Loucy (cell line): Measurements from ENCODE around the gene NDUFA8.

Experiments used
- H2AFZ ChIP-seq: fragments of 200-600 bp; sonication (generic); 2 replicates; pipeline ENCODE4 v1.6.0; 2016; ENCODE audit warnings: antibody characterized with exemption, mild to moderate bottlenecking, low read length, moderate library complexity
- H3F3A ChIP-seq: fragments of 200-600 bp; 2 replicates; pipeline ENCODE4 v1.6.0; 2016; ENCODE audit warnings: antibody characterized with exemption, low read depth, mild to moderate bottlenecking
- H3K27me3 ChIP-seq: fragments of 200-600 bp; sonication (generic); 2 replicates; pipeline ENCODE4 v1.6.1; 2014; ENCODE audit warnings: low read length, mild to moderate bottlenecking; ENCODE audit not compliant: insufficient read depth, poor library complexity, severe bottlenecking
- H3K36me3 ChIP-seq: fragments of 200-600 bp; sonication (generic); 2 replicates; pipeline ENCODE4 v1.6.1; 2016; ENCODE audit warnings: low read length; ENCODE audit not compliant: insufficient read depth
- H3K4me1 ChIP-seq: fragments of 200-600 bp; sonication (generic); 2 replicates; pipeline ENCODE4 v1.5.1; 2014; ENCODE audit warnings: low read length, mild to moderate bottlenecking; ENCODE audit not compliant: insufficient read depth, poor library complexity, severe bottlenecking
- H3K4me2 ChIP-seq: fragments of 200-600 bp; sonication (generic); 2 replicates; pipeline ENCODE4 v1.6.0; 2014; ENCODE audit warnings: antibody characterized with exemption, low read length, low read depth, mild to moderate bottlenecking; ENCODE audit not compliant: poor library complexity, severe bottlenecking
- H3K4me3 ChIP-seq: fragments of 200-600 bp; sonication (generic); 2 replicates; pipeline ENCODE4 v1.5.1; 2014; ENCODE audit warnings: low read length, mild to moderate bottlenecking, mixed read lengths; ENCODE audit not compliant: poor library complexity, severe bottlenecking
- H3K79me2 ChIP-seq: fragments of 200-600 bp; sonication (generic); 2 replicates; pipeline ENCODE4 v1.6.1; 2014; ENCODE audit warnings: low read length; ENCODE audit not compliant: insufficient read depth
- H3K9ac ChIP-seq: fragments of 200-600 bp; sonication (generic); 2 replicates; pipeline ENCODE4 v1.6.0; 2014; ENCODE audit warnings: mild to moderate bottlenecking, low read depth, low read length, moderate library complexity; ENCODE audit not compliant: poor library complexity, severe bottlenecking
- H3K9me2 ChIP-seq: fragments of 200-600 bp; sonication (generic); replicated peaks from 2 replicates; pipeline ENCODE4 v1.6.1; 2016; ENCODE audit warnings: low read depth, low read length, mixed read lengths
- H3K9me3 ChIP-seq: fragments of 200-600 bp; sonication (generic); 2 replicates; pipeline ENCODE4 v1.6.1; 2014; ENCODE audit warnings: mild to moderate bottlenecking, antibody characterized with exemption, low read length, low read depth; ENCODE audit not compliant: insufficient read depth
- H4K20me1 ChIP-seq: fragments of 200-600 bp; sonication (generic); 2 replicates; pipeline ENCODE4 v1.6.0; 2014; ENCODE audit warnings: antibody characterized with exemption, low read length, mild to moderate bottlenecking; ENCODE audit not compliant: insufficient read depth, poor library complexity, severe bottlenecking
- EZH2phosphoT487 ChIP-seq: fragments of 200-600 bp; IDR thresholded peaks from 2 replicates; pipeline ENCODE4 v1.6.1; 2018; ENCODE audit warnings: antibody characterized with exemption, mild to moderate bottlenecking, moderate library complexity, borderline replicate concordance
- TF ChIP-seq, protein P1 (sequence below): fragments of 200-600 bp; sonication (generic); conservative IDR thresholded peaks from 2 replicates; pipeline ENCODE4 v1.5.1; 2014; ENCODE audit warnings: mild to moderate bottlenecking, antibody characterized with exemption, low read length

The NDUFA8 gene

DNA sequence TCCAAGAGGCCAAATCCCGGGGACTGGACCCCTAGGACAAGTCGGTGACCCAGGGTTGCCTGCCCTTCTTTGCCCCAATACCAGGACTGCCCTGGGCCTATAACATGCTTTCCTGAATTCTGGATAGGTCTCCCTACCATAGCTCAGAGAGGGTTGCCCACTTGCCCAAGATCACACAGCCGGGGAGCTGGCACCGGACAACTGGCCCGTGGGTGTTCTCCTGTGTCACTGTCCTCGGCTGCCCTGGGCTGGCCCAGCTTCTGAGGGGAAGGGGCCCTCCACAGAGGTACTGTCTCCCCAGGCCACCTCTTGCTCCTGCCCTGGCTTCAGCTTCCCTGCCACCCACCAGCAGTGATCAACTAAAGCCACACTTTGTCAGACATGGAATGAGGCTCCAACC, 37.6 kb downstream of the NDUFA8 start:
- no peaks in the 10 kb centered on the region for H3K79me2 ChIP-seq
- TF ChIP-seq EZH2phosphoT487, result no peak

DNA sequence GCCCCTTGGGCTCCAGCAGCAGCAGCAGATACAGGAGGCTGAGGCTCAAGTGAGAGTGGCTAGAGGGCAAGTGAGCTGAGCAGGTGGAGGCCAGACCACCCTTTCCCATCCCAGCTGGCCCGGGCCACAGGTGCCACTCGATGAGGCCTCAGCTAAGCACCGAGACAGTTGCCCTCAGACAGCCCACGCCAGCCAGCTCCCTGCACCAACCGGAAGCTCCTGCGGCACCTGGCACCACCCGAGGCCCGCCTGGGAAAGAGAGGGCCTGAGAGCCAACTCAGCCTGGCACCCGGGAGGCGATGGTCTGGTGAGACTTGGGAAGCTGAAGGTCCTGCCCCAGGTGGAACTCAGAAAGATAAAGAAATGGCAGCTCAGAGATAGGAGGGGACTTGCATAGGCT, 38.2 kb downstream of the NDUFA8 start:
- Histone ChIP-seq H3K27me3 (no peaks in the 10 kb centered on the region), H3K79me2 (no peaks in the 10 kb centered on the region), H3K9ac (no peak overlapping the region), H3K9me3 (no peaks in the 10 kb centered on the region), H3K4me1 (peaks cover 7% of the 10 kb centered on the region), H3F3A (no peaks in the 10 kb centered on the region), H3K4me2 (no peak overlapping the region), H4K20me1 (no peaks in the 10 kb centered on the region), H3K9me2 (no peaks in the 10 kb centered on the region), H3K36me3 (no peaks in the 10 kb centered on the region), H2AFZ (no peak overlapping the region), H3K4me3 (no peak overlapping the region)
- TF ChIP-seq, protein P1, sequence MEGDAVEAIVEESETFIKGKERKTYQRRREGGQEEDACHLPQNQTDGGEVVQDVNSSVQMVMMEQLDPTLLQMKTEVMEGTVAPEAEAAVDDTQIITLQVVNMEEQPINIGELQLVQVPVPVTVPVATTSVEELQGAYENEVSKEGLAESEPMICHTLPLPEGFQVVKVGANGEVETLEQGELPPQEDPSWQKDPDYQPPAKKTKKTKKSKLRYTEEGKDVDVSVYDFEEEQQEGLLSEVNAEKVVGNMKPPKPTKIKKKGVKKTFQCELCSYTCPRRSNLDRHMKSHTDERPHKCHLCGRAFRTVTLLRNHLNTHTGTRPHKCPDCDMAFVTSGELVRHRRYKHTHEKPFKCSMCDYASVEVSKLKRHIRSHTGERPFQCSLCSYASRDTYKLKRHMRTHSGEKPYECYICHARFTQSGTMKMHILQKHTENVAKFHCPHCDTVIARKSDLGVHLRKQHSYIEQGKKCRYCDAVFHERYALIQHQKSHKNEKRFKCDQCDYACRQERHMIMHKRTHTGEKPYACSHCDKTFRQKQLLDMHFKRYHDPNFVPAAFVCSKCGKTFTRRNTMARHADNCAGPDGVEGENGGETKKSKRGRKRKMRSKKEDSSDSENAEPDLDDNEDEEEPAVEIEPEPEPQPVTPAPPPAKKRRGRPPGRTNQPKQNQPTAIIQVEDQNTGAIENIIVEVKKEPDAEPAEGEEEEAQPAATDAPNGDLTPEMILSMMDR, result no peak
- no peak for TF ChIP-seq EZH2phosphoT487

More for the DNA sequence above, 37.6 kb downstream of the NDUFA8 start:
- no peak overlapping the region for H3K4me2 ChIP-seq
- peaks cover 7% of the 10 kb centered on the region for H3K4me1 ChIP-seq
- no peak overlapping the region for H3K9ac ChIP-seq
- no peaks in the 10 kb centered on the region for H4K20me1 ChIP-seq
- H3K9me3 ChIP-seq, result no peaks in the 10 kb centered on the region
- no peaks in the 10 kb centered on the region for H3K36me3 ChIP-seq
- no peak overlapping the region for H3K4me3 ChIP-seq
- no peaks in the 10 kb centered on the region for H3K9me2 ChIP-seq
- H2AFZ ChIP-seq, result no peak overlapping the region
- H3F3A ChIP-seq, result no peaks in the 10 kb centered on the region
- no peaks in the 10 kb centered on the region for H3K27me3 ChIP-seq

DNA sequence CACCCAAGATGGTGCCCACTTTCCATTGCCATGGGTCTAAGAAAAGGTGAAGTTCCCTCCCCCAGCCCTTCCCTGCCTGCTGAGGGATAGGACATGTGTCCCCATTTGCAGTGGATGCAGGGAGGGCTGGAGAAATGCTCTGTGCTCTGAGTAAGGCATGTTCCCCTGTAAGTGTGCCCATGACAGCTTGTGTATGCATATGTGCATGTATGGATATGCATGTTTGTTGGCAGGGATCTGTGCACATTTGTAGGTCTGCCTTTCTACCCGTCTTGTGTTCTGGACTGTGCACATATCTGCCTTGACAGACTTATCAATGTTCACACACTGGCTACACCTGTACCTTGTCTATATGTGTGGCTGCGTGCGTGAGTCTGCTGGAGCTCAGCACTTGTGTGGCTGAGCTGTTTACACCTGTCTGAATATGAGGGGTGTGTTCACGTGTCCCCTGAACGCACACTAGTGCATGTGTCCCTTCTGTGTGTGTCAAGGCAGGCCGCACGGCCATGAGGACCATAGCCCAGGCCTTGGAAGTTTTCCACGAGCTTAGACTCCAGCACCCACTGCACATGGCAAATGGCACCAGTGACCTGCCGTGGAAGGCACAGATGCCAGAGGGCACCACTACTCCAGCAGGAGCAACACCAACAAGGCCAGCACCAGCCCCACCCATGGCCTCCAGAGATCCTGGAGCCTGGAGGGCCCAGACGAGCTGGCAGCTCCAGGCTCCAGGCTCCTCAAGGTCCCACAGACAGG, 39.1 kb downstream of the NDUFA8 start:
- H3K4me1 ChIP-seq, result peaks cover 6% of the 10 kb centered on the region
- no peaks in the 10 kb centered on the region for H3K9me3 ChIP-seq
- no peaks in the 10 kb centered on the region for H3K79me2 ChIP-seq
- no peak overlapping the region for H3K4me3 ChIP-seq
- H3K36me3 ChIP-seq, result no peaks in the 10 kb centered on the region
- H3K9me2 ChIP-seq, result no peaks in the 10 kb centered on the region
- no peak overlapping the region for H2AFZ ChIP-seq
- H4K20me1 ChIP-seq, result no peaks in the 10 kb centered on the region
- H3K4me2 ChIP-seq, result no peak overlapping the region
- no peaks in the 10 kb centered on the region for H3F3A ChIP-seq
- TF ChIP-seq, protein P1, result no peak
- no peak for TF ChIP-seq EZH2phosphoT487
- no peak overlapping the region for H3K9ac ChIP-seq
- H3K27me3 ChIP-seq, result no peaks in the 10 kb centered on the region

DNA sequence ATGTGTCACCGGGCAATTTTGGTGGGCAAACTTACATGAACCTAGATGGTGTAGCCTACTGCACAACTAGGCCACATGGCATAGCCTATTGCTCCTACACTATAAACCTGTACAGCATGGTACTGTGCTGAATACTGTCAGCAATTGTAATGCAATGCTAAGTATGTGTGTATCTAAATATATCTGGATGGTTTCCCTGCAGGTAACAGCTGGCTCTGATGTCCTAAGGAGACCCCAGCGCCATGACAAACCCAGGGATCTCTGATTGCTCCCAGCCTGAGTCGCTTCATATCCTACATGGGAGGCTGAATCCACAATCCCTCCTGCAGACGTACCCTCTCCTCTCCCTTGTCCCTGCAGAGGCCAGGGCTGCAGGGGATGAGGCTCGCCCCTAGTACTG, 39.9 kb downstream of the NDUFA8 start:
- Histone ChIP-seq H2AFZ (no peak overlapping the region), H3K9me3 (no peaks in the 10 kb centered on the region), H3K4me2 (no peak overlapping the region), H3K4me3 (no peak overlapping the region), H3K79me2 (no peaks in the 10 kb centered on the region), H4K20me1 (no peaks in the 10 kb centered on the region), H3K4me1 (peaks cover 3% of the 10 kb centered on the region), H3K9ac (no peak overlapping the region), H3F3A (no peaks in the 10 kb centered on the region), H3K36me3 (no peaks in the 10 kb centered on the region), H3K9me2 (no peaks in the 10 kb centered on the region), H3K27me3 (no peaks in the 10 kb centered on the region)
- TF ChIP-seq, protein P1, result no peak
- TF ChIP-seq EZH2phosphoT487, result no peak
